Vagina (tissue), 2 donors: ENCODE data around the gene NUDT1. TPM values are rescaled to one million over a fixed set of nuclear protein-coding genes. Genes with fewer than 3 reads are reported as not detected.
A peak's percentile ranks its signal among the peaks of the same experiment; 100 is the strongest.

Experiments used
- DNase-seq, 2 donors: peaks; one replicate each; pipeline ENCODE4 v3.0.0-alpha.2; 2017; ENCODE audit errors: extremely low spot score in 2 of 2
- H3K27ac ChIP-seq: fragments of 200-600 bp; sonication (generic); one replicate; pipeline ENCODE4 v1.5.1; 2019
- H3K27me3 ChIP-seq: fragments of 200-600 bp; sonication (generic); one replicate; pipeline ENCODE4 v1.5.1; 2019
- H3K36me3 ChIP-seq, 2 donors: fragments of 200-600 bp; sonication (generic); one replicate each; pipeline ENCODE4 v1.5.1; 2017 to 2019
- H3K4me1 ChIP-seq: fragments of 200-600 bp; sonication (generic); one replicate; pipeline ENCODE4 v1.5.1; 2019
- H3K4me3 ChIP-seq, 2 donors: fragments of 200-600 bp; sonication (generic); 1 replicate in 1 of 2; 2 replicates in 1 of 2; pipeline ENCODE4 v1.5.1; 2016 to 2019
- H3K9me3 ChIP-seq: fragments of 200-600 bp; sonication (generic); one replicate; pipeline ENCODE4 v1.5.1; 2019
- CTCF ChIP-seq, 3 experiments: fragments of 450-650 bp in 2 of 3; fragments of 200-600 bp in 1 of 3; sonication (generic) in 1 of 3; IDR thresholded peaks; one replicate each; pipeline ENCODE4 v1.5.1; 2017 to 2019; ENCODE audit warnings: antibody characterized with exemption in 3 of 3, mild to moderate bottlenecking in 2 of 3, moderate library complexity in 2 of 3
- POLR2A ChIP-seq, 2 donors: fragments of 450-650 bp; IDR thresholded peaks; one replicate each; pipeline ENCODE4 v1.6.1; 2017; ENCODE audit warnings: antibody characterized with exemption in 2 of 2, mild to moderate bottlenecking in 2 of 2, moderate library complexity in 2 of 2
- POLR2AphosphoS5 ChIP-seq, 2 donors: sonication (generic); formaldehyde crosslinking; IDR thresholded peaks; one replicate each; pipeline ENCODE4 v1.9.0; 2017; ENCODE audit warnings: antibody characterized with exemption in 2 of 2, mild to moderate bottlenecking in 2 of 2, low read depth in 1 of 2; ENCODE audit not compliant: insufficient read depth in 1 of 2
- intact Hi-C: fragments of 100-400 bp; cut with DNase I; formaldehyde crosslinking; loops from one replicate; pipeline ENCODE4 v1.15.1; 2023
- total RNA-seq: library from RNA; depleted of rRNA; stranded (reverse); fragments of >200 nt; gene quantifications from one replicate; pipeline ENCODE4 v1.2.3, GENCODE V29; 2016

Gene NUDT1
- total RNA-seq, 1 donor from 2014 or later: 19.4 TPM

- Histone ChIP-seq H3K9me3 (no peaks in the 10 kb centered on the region), H3K36me3 (peaks cover 0 to 22% of the 10 kb centered on the region in 2 donors), H3K27ac (no peak overlapping the region), H3K4me1 (peaks cover 32% of the 10 kb centered on the region), H3K27me3 (no peaks in the 10 kb centered on the region), H3K4me3 (no peak overlapping the region)
- TF ChIP-seq CTCF (IDR thresholded peaks at IDR 0.05): no peak
- no peak for TF ChIP-seq POLR2A (IDR thresholded peaks at IDR 0.05)
- no peak for TF ChIP-seq POLR2AphosphoS5 (IDR thresholded peaks at IDR 0.05; ENCODE audit: insufficient read depth in 1 of 2, low read depth in 1 of 2)
- DNase-seq: no peak
- intact Hi-C loops: no loop called here
Observed at GRCh38 chr7:2229467-2229866, 12.6 kb upstream of the NUDT1 start.

GRCh38 chr7:2230226-2230625, 11.8 kb upstream of the NUDT1 start:
- intact Hi-C loops: no loop called here
- TF ChIP-seq POLR2A (IDR thresholded peaks at IDR 0.05): no peak
- TF ChIP-seq CTCF (IDR thresholded peaks at IDR 0.05): no peak
- Histone ChIP-seq H3K36me3 (peaks cover 0 to 20% of the 10 kb centered on the region in 2 donors), H3K27ac (no peak overlapping the region), H3K27me3 (no peaks in the 10 kb centered on the region), H3K4me3 (no peak overlapping the region), H3K4me1 (peaks cover 32% of the 10 kb centered on the region), H3K9me3 (no peaks in the 10 kb centered on the region)
- no peak for DNase-seq

- no peak overlapping the region for H3K4me3 ChIP-seq
- no peaks in the 10 kb centered on the region for H3K9me3 ChIP-seq
- H3K4me1 ChIP-seq: peaks cover 32% of the 10 kb centered on the region
- TF ChIP-seq POLR2A (IDR thresholded peaks at IDR 0.05) (no peak), CTCF (IDR thresholded peaks at IDR 0.05) (no peak), POLR2AphosphoS5 (IDR thresholded peaks at IDR 0.05; ENCODE audit: insufficient read depth in 1 of 2, low read depth in 1 of 2) (no peak)
- intact Hi-C loops: no loop called here
- no peaks in the 10 kb centered on the region for H3K27me3 ChIP-seq
- H3K36me3 ChIP-seq: peaks cover 0 to 18% of the 10 kb centered on the region in 2 donors
- no peak for DNase-seq
- no peak overlapping the region for H3K27ac ChIP-seq
Observed at GRCh38 chr7:2230882-2231281, 11.1 kb upstream of the NUDT1 start.

- peaks cover 32% of the 10 kb centered on the region for H3K4me1 ChIP-seq
- intact Hi-C loops: no loop called here
- peaks cover 0 to 13% of the 10 kb centered on the region in 2 donors for H3K36me3 ChIP-seq
- H3K4me3 ChIP-seq: peak overlapping the region; percentile 83 to 98
- H3K27ac ChIP-seq: peak overlapping the region; percentile 83
- no peaks in the 10 kb centered on the region for H3K9me3 ChIP-seq
- TF ChIP-seq CTCF (IDR thresholded peaks at IDR 0.05): no peak
- TF ChIP-seq POLR2A (IDR thresholded peaks at IDR 0.05): no peak
- TF ChIP-seq POLR2AphosphoS5 (IDR thresholded peaks at IDR 0.05; ENCODE audit: insufficient read depth in 1 of 2, low read depth in 1 of 2): no peak
- no peak for DNase-seq
- no peaks in the 10 kb centered on the region for H3K27me3 ChIP-seq
Observed at GRCh38 chr7:2231992-2232765, 9.8 kb upstream of the NUDT1 start.

- Histone ChIP-seq H3K36me3 (peaks cover 0 to 14% of the 10 kb centered on the region in 2 donors), H3K27ac (peak within 1 kb of the TSS; percentile 83), H3K4me1 (peaks cover 32% of the 10 kb centered on the region), H3K9me3 (no peaks in the 10 kb centered on the region), H3K27me3 (no peaks in the 10 kb centered on the region), H3K4me3 (peak within 1 kb of the TSS; percentile 83 to 98)
- intact Hi-C loops: no loop called here
- TF ChIP-seq CTCF (IDR thresholded peaks at IDR 0.05) (no peak), POLR2AphosphoS5 (IDR thresholded peaks at IDR 0.05; ENCODE audit: insufficient read depth in 1 of 2, low read depth in 1 of 2) (peak; percentile 63 to 80)
- no peak for DNase-seq
Observed at GRCh38 chr7:2232766-2233520, 9.1 kb upstream of the NUDT1 start, which contains the start of gene MAD1L1. Gene MAD1L1 (minus strand): TSS chr7:2232945. CDS start chr7:2230133, 2,812 bp downstream.
